Activated naive CD4-positive, alpha-beta T cell (primary cell): ENCODE results near the gene AMMECR1.
"Not testable (repeated sequence)": the region's sequence is repeated elsewhere in the genome, so short reads cannot be mapped to it uniquely, and the experiment has no call there.

ENCODE experiments used
- DNase-seq, 4 experiments: peaks; one replicate each; lab custom pipeline; 2025; lab: John Stamatoyannopoulos, UW

Gene AMMECR1

DNA sequence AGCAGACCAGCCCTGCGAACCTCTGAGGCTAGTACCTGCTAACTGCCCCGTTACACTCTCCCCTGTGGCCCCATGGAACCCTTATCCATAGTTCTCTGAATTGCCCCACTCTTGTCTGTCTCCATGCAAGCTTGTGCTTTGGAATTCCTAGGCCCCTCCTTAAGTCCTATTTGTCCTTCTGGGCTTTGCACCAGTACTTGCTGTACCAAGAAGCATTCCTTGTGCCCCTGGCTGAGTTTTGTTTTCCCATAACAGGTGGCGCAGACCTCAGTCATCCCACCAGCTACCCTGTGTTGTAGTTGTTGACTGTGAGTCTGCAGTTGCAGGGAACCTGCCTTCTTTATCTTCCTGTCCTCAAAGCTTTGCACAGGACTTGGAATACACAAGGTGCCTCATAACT lies 147.9 kb downstream of the AMMECR1 start:
- DNase-seq = no peak

DNA sequence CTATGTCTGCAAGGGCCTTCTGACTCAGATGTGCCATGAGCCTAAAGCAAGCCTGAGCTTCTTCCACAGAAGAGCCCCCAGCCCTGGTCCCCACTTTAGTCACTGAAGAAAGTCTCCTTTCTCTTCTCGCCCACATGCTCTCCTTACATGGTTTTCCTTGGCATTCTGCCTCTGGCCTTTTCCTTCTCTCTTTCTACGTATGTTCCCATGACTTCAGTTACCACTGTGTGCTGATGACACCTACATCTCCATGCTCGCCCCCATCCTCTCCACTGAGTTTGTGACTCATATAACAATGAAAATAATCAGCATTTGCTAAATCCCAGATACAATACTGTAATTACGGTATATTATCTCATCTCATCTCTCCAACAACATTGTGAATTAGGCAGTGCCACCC lies 149.3 kb downstream of the AMMECR1 start:
- DNase-seq = no peak

DNA sequence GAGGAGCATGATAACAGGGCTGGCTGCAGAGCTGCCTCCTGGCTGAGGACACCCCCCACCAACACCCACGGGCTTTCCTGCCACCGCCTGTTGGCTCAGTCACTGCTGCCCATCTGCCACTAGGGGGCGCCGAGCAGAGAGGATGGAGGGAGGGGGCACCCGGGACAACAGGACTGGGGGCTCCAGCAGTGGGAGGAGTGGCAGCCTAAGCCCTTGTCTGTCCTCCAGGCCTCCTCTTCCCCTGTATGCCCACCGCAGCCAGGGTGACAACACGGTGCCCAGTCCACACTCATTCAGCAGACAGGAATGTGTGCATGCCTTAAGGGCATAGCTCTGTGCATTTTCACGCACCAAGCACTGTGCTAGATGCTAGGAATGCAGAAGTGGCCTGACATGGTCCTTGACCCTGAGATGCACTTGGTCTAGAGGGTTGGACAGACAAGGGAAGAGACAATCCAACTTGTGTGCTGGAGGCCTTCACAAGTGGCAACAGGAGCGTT lies 149.9 kb downstream of the AMMECR1 start:
- DNase-seq = peak; percentile 1 to 42 (median 12)

DNA sequence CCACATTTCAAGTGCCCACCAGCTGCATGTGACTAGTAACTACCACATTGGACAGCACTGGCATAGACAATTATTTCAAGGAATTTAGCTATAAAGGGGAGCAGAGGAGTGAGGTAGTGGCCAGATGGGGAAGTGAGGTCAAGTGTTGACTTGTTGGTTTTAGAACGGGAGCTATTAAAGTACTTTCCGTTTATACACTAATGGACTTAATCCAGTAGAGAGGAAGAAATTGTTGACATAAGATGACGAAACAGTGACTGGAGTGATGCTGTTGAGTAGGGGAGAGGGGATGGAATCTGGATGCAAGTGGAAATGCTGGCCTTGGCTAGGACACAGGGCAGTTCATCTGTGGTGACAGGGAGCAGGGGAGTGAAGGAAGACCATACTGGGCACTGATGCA lies 154.4 kb downstream of the AMMECR1 start:
- DNase-seq = no peak

DNA sequence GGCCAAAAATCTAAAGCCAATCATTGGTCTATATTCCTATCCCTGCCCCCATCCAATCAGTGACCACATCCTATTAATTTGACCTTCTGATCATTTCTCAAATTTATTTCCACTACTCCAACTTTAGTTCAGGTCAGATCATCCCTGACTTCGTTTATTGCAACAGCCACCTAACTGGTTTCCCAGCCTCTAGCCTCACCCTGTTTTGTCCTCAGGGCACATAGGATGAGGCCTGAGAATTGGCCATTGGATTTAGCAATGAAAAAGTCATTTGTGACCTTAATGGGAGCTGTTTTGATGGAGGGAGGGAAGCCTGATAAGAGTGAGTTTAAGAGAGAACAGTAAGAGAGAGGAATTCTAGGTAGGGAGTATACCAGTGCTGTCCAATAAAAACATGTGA lies 155.0 kb downstream of the AMMECR1 start:
- no peak for DNase-seq

DNA sequence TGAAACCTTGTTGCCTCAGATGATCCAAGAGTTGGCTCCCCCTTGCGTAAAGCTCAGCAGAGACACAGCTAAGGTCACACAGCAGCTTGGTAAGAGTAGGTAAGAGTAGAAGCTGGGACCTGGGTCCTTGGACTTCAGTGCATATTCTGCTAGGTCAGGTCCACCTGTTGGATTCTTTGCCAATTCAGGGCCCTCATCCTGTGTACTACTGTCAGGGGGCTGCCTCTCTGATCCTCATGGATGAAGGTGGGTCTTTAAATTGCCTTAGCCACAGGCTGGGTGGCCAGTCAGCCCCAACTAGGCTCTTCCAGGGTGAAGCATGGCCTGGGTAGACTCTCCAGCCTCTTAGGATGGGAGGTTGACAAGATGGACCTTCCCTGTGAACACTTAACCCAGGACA lies 155.8 kb downstream of the AMMECR1 start:
- no peak for DNase-seq

DNA sequence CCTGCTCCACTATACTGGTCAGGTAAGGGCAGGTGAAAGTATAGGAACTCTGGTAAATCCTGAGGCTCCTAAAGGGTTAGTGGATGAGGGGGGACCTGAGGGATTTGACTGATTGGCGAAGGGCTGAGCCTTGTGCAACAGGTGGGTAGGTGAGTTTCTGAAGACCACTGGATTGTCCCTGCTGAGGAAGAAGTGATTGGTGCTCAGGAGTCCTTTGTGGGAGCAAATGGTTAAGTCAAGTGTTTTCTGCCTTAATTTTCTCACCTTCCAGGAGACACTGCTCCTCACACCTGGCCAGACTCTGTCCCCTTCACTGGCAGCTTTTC lies 156.6 kb downstream of the AMMECR1 start:
- no peak for DNase-seq

DNA sequence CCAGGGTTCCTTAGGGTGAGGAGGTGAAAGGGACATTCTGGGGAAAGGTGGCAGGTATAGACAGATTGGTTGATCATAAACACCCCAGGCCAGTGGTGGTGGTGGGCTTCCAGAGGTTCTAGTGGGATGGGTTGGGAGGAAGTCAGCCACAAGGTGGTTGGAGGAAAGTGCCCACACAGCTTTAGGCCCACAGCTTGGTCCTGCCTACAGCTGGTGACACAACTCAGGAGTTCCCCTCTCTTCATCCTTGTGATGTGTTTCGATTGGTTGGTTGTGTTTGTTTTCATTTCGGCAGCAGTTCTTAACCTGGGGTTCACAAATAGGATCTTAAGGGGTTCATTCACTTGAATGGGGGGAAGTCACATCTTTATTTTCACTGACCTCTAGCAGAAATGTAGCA lies 158.0 kb downstream of the AMMECR1 start:
- DNase-seq = no peak

DNA sequence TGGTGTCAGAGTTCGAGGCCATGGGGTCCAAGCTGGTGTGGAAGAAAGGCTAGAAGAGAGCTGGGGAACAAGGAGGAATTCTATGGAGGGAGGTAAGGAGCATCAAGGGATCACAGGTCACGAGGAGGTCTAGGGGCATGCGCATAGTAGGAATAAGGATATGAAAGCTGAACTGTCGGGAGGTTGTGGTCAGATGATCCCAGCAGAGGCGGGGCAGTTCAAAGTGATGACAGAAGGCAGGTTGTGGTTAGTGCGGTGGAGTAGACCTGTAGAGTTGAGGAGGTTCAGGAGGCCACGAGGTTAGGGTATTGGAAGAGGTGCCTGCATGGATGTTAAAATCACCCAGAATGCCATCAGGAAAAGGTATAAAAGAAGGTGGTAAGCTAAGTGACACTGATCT lies 158.7 kb downstream of the AMMECR1 start:
- DNase-seq = no peak

DNA sequence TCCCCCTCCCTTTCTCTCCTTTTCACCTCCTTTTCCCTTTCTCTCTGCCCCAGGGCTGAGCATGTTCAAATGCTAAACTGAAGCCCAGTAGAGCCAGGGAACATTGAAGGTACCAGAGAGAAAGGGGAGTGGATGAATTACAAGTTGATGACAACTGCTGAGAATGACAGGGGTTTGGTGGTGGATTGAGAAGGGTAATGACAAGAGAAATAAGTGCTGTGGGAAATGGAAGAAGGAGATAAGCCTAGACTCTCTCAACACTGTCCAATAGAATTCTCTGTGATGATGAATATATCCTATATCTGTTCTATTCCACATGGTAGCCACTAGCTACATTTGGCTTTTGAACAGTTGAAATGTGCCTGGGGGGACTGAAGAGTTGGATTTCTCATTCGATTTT lies 160.4 kb downstream of the AMMECR1 start:
- no peak for DNase-seq

DNA sequence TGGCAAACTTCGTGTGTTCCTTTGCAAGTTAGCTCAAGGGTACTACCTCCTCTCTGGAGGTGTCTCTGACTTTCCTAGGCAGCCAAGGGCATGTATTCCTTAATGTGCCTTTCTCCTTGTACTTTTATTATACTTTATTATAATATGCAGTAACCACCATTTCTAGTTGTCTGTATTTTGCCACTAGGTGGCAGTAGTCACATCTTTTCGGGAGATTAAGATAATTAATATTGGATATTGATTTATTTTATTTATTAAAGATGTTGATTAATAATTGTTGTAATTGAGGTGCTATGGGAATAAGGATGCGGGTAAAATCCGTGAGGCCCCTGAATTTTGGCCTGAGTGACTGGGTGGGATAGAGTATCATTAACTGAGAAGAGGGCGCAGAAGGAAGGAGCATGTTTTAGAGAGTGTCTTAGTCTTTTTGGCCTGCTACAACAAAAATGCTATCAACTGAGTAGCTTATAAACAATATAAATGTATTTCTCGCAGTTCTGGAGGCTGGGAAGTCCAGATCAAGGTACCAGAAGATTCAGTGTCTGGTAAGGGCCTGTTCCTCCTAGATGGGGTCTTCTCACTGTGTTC lies 161.6 kb downstream of the AMMECR1 start:
- DNase-seq = no peak

DNA sequence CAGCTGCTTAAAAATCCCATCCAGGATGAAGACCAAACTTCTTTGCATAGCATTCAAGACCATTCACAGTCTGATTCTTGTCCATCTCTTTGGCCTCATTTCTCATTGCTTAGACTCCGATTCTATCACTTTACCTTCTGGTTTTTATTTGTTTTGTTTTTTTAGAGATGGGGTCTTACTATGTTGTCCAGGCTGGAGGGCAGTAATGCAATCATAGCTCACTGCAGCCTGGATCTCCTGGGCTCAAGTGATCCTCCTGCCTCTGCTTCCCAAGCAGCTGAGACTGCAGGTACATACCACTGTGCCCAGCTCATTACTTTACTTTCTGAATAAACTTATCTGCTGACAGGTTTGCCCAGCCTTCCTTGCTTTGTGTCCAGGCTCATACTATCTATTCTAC lies 162.1 kb downstream of the AMMECR1 start:
- no peak for DNase-seq

DNA sequence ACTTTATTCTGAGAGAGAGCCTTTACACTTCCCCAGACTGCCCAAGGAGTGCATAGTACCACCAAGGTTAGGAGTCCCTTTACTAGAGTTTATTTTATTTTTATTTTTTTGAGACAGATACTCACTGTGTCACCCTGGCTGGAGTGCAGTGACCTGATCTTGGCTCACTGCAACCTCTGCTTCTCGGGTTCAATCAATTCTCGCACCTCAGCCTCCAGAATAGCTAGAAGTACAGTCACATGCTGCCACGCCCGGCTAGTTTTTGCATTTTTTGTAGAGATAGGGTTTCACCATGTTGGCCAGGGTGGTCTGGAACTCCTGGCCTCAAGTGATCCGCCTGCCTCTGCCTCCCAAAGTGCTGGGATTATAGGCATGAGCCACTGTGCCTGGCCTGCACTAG lies 163.6 kb downstream of the AMMECR1 start:
- not testable (repeated sequence) for DNase-seq

DNA sequence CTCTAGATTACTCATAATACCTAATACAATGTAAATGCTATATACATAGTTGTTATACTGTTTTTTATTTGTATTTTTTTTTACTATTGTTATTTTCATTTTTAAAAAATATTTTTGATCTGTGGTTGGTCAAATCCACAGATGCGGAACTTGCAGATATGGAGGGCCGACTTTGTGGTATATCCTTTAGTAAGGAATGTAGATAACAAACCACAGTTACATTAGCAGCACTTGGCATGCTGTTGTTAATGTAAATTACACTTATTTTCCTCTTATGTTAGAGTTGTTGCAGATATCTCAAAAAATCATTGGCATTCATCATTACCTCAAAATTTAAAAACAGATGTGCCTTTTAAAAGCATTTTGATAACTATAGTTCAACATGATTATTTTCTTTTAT lies 164.0 kb downstream of the AMMECR1 start:
- no peak for DNase-seq

DNA sequence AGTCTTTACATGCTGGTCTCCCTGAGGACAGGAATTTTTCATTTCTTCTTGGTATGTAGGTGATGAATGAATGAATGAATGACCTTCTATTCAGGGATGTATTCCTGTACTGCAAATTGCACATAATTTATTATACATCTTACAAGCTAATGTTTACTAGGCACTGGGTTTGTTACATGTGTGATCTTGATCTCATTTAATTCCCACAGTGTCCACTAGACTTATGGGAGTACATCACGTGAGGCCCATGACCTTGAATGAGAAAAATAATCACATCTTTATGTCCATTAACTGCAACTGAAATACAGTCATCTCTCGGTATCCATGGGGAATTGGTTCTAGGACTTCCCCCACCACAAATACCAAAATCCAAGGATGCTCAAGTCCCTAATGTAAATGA lies 164.6 kb downstream of the AMMECR1 start:
- no peak for DNase-seq

DNA sequence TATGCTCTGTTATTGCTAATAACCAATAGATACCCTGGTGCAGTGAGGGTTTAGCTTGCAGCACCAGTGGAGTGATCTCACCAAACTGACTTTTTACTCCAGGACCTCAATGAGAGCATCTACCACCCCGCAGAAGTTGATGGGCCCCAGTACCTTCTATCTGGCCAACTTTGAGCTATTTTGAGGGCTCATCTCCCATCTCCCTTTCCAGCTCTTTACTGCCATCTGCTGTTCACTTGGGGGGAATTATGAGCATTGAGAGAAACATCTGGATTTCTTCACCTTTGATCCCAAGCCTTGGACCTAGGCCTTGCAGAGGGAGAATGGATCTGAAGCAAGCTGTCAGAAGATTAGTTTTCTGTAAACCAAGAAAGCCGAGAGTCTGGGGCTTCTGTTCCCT lies 171.4 kb downstream of the AMMECR1 start:
- DNase-seq = no peak

DNA sequence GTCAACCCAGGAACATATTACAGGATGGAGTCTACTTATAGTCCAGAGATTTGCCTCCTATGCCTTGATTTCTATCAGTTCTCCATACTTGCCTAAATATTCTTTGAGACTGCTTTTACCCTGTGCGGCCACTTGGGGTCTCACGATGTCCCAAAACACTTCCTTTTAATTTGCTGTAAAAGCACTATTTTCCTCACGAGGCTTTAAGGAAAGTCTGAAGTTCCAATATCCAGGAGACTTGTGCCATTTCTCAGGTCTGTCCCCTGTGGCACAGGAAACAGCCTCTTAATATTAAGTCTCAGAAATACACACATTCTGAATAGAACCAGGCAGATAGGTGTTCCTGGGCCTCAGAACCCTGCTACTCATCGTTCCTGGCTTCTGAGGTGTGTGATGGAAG lies 172.0 kb downstream of the AMMECR1 start:
- no peak for DNase-seq

DNA sequence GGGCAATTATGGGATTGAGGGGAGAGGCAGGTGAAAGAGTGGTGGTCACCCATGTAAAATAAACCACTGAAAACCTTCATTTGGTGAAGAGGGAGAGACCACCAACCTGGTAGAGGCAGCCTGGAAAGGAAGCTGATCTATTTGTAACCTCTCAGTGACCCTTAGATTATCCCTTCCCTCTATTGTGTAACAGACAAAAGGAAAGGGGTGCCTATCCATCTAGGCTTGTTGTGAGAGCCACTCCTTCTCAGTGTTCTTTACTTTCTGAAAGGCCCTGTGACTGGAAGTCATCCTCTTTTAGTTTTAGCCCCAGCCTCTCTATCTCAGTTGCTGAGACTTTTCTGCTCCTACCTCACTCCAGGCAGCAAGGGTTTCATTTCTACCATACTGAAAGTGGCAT lies 172.6 kb downstream of the AMMECR1 start:
- DNase-seq = no peak
